Measurements from ENCODE around the gene PTPRR.

- no peak for TF ChIP-seq ESRRG (CRISPR knock-in tag; IDR thresholded peaks at IDR 0.05)
- no peak for TF ChIP-seq PATZ1 (CRISPR knock-in tag; IDR thresholded peaks at IDR 0.05; ENCODE audit: borderline replicate concordance)
- TF ChIP-seq OSR1 (CRISPR knock-in tag; IDR thresholded peaks at IDR 0.05), result no peak
- no peak for TF ChIP-seq BACH2 (CRISPR knock-in tag; IDR thresholded peaks at IDR 0.05; ENCODE audit: borderline replicate concordance)
- no peak for TF ChIP-seq CREB5 (CRISPR knock-in tag; IDR thresholded peaks at IDR 0.05; ENCODE audit: low read depth)
- TF ChIP-seq ARNTL (CRISPR knock-in tag; IDR thresholded peaks at IDR 0.05; ENCODE audit: borderline replicate concordance, low read depth), result no peak
- TF ChIP-seq ZFP30 (CRISPR knock-in tag; IDR thresholded peaks at IDR 0.05), result no peak
- no peak for TF ChIP-seq TCF4 (CRISPR knock-in tag; IDR thresholded peaks at IDR 0.05; ENCODE audit: borderline replicate concordance)
- no peak for TF ChIP-seq GLIS3 (CRISPR knock-in tag; IDR thresholded peaks at IDR 0.05)
- TF ChIP-seq ZNF565 (CRISPR knock-in tag; conservative IDR thresholded peaks at IDR 0.05; ENCODE audit: low read depth), result no peak
- no peak for TF ChIP-seq RARB (CRISPR knock-in tag; IDR thresholded peaks at IDR 0.05)
- TF ChIP-seq POU6F1 (CRISPR knock-in tag; IDR thresholded peaks at IDR 0.05; ENCODE audit: borderline replicate concordance, low read depth), result no peak
- TF ChIP-seq ZNF8 (CRISPR knock-in tag; IDR thresholded peaks at IDR 0.05), result no peak
Observed at GRCh38 chr12:70643939-70644338, 276.6 kb downstream of the PTPRR start.

Data from SK-N-SH treated with all-trans-retinoic acid at 6 μM for 48 hours (cell line).